ENCODE data around the gene PRKCA. TPM values are rescaled to one million over a fixed set of nuclear protein-coding genes. Genes with fewer than 3 reads are reported as not detected.

PRKCA gene
- total RNA-seq, 1 donor from 2014 or later: 112 TPM

- intact Hi-C loops (cut with micrococcal nuclease): no loop called here
These were observed 250.0 kb downstream of the PRKCA start for GRCh38 chr17:66552371-66552770.

DNA sequence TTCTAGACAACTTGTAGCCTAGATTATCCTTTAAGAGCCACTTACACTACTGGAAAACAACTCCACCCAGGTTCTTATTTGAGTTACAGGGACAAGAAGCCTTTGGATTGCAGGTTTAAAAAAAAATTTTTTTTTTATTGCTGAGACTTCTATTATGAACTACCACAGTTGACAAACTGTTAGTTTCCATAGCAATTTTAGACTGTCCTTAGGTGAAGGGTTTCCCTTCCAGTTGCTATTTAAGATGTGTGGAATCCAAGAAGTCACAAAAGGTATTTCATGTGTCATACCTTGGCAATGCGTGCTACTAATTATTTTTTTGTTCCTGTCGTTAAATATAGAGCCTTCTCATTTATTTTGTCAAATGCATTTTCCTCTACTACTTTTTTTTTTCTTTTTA is 253.2 kb downstream of the PRKCA start:
- intact Hi-C loops (cut with micrococcal nuclease): no loop called here

- intact Hi-C loops (cut with micrococcal nuclease): no loop called here
These were observed 254.8 kb downstream of the PRKCA start for GRCh38 chr17:66557200-66557599.

GRCh38 chr17:66557886-66558285 is 255.5 kb downstream of the PRKCA start:
- intact Hi-C loops (cut with micrococcal nuclease): no loop called here

GRCh38 chr17:66560691-66561090 is 258.3 kb downstream of the PRKCA start:
- intact Hi-C loops (cut with micrococcal nuclease): no loop called here

DNA sequence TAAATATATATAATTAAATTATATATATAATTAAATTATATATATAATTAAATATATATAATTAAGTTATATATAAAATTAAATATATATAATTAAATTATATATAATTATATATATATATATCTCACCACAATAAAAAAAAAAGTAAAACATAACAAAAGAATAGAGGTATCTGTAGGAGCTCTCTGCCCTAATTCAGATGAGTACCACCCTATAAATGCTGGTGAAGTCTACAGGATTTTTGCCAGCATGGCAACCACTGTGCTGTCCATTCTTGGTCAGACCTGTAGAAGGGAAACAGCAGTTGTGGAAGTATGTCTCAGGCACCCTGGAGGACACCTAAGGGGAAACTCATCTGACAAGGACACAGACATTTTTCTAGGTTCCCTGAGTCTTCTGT is 259.7 kb downstream of the PRKCA start:
- intact Hi-C loops (cut with micrococcal nuclease): no loop called here

DNA sequence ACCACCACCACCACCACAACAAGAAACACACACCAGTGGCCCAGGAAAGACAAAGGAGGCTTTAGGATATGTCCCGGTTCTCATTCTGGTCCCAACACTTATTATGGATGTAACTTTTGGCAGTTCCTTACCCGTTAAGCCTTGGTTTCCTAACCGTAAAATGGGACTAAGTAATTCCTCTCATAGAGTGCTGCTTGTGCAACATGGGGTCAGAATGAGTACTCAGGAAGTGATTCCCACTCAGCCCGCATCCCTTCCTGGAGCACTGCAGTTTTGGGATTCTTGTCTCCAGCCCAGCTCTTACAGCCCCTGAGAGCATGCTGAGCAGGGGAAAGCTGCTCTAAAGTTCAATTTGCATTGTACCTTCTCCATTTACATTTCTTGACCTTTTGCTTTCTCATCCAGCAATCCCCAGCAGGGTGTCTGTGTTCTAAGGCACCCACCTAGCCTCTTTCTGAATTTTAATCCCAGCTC is 262.6 kb downstream of the PRKCA start:
- intact Hi-C loops (cut with micrococcal nuclease): loop anchor here (5.0 kb wide), 1 partner anchor 263 kb away; the partner anchor contains the start of gene PRKCA

DNA sequence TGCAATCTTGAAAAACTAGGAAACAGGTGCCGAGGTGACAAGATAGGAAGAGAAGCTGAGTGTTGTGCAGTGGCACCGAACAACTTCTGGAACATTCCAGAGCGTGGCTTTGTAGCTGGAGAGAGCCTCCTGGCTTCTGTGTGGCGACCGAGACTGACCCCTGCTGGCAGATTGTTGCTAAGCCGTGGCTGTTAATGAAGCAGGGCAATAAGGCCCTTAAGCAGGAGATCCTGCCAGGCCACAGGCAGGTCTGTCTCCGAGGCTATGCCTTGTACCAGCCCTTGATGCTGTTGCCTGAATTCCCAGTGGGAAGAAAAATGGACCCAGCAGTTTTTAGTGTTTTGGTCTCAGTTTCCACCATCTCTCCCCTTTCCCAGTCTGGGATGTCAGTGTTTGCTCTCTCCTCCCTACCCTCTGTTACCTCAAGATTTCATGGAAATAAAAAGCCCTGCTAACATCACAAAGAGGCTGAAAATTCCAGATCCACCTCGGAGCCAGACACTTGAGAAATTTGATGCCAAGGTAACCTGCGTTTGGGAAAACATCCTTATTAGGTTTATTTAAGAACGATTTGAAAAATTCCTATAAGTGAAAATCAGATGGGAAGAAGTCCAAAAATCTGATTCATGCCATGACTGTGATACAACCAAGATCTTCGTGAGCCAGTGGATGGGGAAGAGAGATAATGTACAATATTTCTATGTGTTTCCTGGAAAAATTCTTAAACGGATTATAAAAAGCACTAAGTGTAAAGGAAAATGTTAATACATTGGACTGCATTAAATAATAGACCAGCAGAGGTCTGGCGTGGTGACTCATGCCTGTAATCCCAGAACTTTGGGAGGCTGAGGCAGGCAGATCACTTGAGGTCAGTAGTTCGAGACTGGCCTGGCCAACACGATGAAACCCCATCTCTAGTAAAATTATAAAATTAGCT is 265.1 kb downstream of the PRKCA start:
- intact Hi-C loops (cut with micrococcal nuclease): loop anchor here (1.0 to 5.0 kb wide), 4 partner anchors 141 to 367 kb away; partner anchors contain the start of gene PRKCA

- intact Hi-C loops (cut with micrococcal nuclease): loop anchor here (5.0 kb wide), 1 partner anchor 267 kb away; the partner anchor contains the start of gene PRKCA
These were observed 267.2 kb downstream of the PRKCA start for GRCh38 chr17:66569572-66569971.

DNA sequence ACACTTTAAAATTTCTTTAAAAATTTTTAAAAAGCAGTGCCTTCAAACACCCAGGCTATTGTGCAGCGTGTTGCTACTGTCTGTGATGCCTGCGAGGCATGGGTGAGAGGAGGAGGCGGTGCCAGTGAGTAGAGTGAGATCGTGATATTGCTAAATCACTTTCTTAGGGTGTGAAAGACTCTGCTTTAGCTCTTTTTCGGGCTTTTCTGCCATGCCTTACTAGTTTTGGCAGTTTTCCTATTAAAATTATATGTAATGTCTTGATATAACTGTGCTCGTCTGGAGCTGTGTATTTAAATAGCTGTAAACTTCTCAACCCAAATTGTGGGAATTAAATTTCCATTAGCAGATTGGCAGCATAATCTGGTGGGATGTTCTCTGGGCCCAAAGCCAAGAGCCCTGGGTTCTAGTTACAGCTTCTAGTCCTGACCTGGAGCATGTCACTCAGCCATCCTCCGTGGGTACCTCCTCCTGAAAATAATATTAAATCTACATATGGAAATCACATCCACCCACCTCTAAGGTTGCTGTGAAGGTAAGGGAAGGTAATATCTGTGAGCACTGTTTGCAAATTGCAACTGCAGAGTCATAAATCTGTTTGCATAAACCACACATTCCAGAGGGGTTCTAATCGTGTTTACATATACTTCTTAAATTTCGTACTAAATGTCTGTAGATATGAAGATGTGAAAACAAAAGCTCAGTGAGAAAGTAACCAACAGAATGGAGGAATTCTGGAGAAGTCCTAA is 268.2 kb downstream of the PRKCA start:
- intact Hi-C loops (cut with micrococcal nuclease): no loop called here

GRCh38 chr17:66571745-66572144 is 269.3 kb downstream of the PRKCA start:
- intact Hi-C loops (cut with micrococcal nuclease): no loop called here

DNA sequence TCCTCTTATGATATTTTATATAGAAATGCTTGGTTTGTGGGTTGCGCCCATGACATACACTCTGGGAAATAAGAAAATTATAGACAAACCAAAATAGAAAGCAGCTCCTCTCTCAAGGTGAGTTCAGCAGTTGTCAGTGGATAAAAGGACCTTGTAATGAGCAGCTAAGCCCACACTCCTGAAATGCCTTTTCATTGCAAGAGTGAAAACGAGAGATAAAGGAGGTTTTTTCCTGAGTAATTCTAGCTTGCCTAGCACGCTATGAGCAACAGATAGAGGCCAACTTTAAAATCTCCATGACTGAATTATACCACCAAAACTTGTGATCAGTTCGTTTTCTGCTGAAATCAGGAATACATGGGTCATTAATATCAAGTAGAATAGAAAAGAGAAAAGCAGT is 270.7 kb downstream of the PRKCA start:
- intact Hi-C loops (cut with micrococcal nuclease): no loop called here

DNA sequence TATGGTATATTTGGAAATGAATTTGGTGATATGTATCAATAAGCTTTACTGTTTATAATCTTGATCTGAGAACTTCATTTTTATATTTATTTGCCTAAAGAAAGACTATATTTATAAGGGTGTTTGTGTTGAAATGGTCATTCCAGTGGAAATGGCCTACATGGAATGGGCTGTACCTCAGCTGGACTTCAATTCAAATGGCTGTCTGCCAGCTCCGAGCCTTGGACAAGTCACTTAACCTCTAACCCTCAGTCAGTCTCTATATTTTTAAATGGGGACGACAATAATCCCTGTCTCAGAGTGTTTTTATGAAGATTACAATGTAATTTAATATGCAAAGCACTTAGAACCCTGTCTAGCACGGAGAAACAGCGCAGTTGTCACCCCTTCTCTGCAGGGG is 271.7 kb downstream of the PRKCA start:
- intact Hi-C loops (cut with micrococcal nuclease): no loop called here

- intact Hi-C loops (cut with micrococcal nuclease): no loop called here
These were observed 274.1 kb downstream of the PRKCA start for GRCh38 chr17:66576473-66576872.

- intact Hi-C loops (cut with micrococcal nuclease): no loop called here
These were observed 274.6 kb downstream of the PRKCA start for GRCh38 chr17:66577041-66577440.

GRCh38 chr17:66578781-66579489 is 276.5 kb downstream of the PRKCA start:
- intact Hi-C loops (cut with micrococcal nuclease): no loop called here

DNA sequence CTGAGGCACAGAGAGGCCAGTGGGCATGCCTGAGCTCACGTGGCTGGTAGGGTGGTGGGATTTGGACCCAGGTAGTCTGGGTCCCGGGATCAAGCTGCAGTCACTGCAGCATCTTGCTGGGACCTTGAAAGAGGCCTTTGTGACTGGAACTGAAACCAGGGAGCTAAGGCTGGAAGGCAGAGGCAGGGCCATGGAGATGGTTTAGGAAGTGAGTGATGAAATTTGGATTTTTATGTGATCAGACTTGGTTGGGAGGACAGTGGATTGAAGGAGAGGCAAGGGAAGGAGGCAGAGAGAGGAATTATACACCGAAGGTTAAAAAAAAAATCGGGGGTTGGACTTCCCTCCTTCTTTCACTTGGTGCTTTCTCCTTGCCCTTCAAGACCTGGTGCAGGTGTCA is 277.1 kb downstream of the PRKCA start:
- intact Hi-C loops (cut with micrococcal nuclease): no loop called here

- intact Hi-C loops (cut with micrococcal nuclease): no loop called here
These were observed 278.0 kb downstream of the PRKCA start for GRCh38 chr17:66580184-66580955.

- intact Hi-C loops (cut with micrococcal nuclease): no loop called here
These were observed 278.6 kb downstream of the PRKCA start for GRCh38 chr17:66580956-66581391.

DNA sequence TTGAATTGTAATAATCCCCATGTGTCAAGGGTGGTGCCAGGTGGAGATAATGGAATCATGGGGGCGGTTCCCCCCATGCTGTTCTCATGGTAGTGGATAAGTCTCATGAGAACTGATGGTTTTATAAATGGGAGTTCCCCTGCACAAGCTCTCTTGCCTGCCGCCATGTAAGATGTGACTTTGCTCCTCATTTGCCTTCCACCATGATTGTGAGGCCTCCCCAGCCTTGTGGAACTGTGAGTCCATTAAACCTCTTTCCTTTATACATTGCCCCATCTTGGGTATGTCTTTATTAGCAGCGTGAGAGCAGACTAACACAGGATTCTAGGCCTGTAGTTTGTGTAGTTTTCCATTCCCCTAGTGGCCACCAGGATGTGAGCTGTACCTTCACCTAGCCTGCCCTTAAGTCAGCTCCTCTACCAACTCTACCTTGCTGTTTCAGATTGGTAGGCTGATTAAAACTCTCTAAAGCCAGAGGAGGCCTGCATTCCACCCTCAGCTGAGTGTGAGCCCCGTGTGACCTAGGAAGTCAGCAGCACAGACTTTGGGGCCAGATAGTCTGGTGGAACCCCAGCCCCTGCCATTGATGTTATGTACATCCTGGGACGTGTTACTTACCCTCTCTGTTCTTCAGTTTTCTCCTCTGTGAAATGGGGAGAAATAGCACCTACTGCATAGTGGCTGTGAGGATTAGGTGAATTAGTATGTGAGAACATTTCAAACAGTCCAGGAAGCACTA is 280.1 kb downstream of the PRKCA start:
- intact Hi-C loops (cut with micrococcal nuclease): no loop called here

Data from T-helper 2 cell treated with Interferon-gamma antibody and Interleukin-4, amounts not matched to agents 100 ng/mL and 5 ng/mL, for 36 hours (primary cell).